GM21529 (cell line): ENCODE measurements around the gene PCDHGB4.
"Not testable (repeated sequence)": the region's sequence is repeated elsewhere in the genome, so short reads cannot be mapped to it uniquely, and the experiment has no call there.

Experiments used
- ATAC-seq: cut with Tn5 transposase; IDR thresholded peaks from one replicate; pipeline ENCODE4 v1.9.1; 2021; ENCODE audit not compliant: unreplicated experiment

The PCDHGB4 gene

GRCh38 chr5:141366016-141366896 is 21.2 kb upstream of the PCDHGB4 start:
- ATAC-seq: no peak

GRCh38 chr5:141369994-141370848 is 17.3 kb upstream of the PCDHGB4 start, which contains the start of gene PCDHGB3:
TSS of gene PCDHGB3 (plus strand) at chr5:141370242. CDS start at chr5:141370395, 153 bp downstream.
- ATAC-seq: peak; percentile 99

GRCh38 chr5:141371572-141372475 is 15.7 kb upstream of the PCDHGB4 start:
- no peak for ATAC-seq

GRCh38 chr5:141373673-141374317 is 13.7 kb upstream of the PCDHGB4 start, which contains the start of gene PCDHGA6:
TSS of gene PCDHGA6 (plus strand) at chr5:141373891. CDS start at chr5:141374084, 193 bp downstream.
- ATAC-seq: no peak

GRCh38 chr5:141374627-141375026 is 12.9 kb upstream of the PCDHGB4 start:
- no peak for ATAC-seq

- not testable (repeated sequence) for ATAC-seq
Measured at GRCh38 chr5:141375444-141376155, 11.9 kb upstream of the PCDHGB4 start.

- ATAC-seq: no peak
Measured at GRCh38 chr5:141382469-141383294, 4.8 kb upstream of the PCDHGB4 start, which contains the start of gene PCDHGA7. TSS of gene PCDHGA7 (plus strand) at chr5:141382742. CDS start at chr5:141382900, 158 bp downstream.

- no peak for ATAC-seq
Measured at GRCh38 chr5:141383345-141383744, 4.2 kb upstream of the PCDHGB4 start.

- ATAC-seq: no peak
Measured at GRCh38 chr5:141384471-141385267, 2.8 kb upstream of the PCDHGB4 start.

- ATAC-seq: no peak
Measured at GRCh38 chr5:141388661-141389060, 1.2 kb downstream of the PCDHGB4 start.

GRCh38 chr5:141389153-141390042 is 1.9 kb downstream of the PCDHGB4 start:
- ATAC-seq: no peak

GRCh38 chr5:141392429-141393198 is 5.1 kb downstream of the PCDHGB4 start, which contains the start of gene PCDHGA8:
TSS of gene PCDHGA8 (plus strand) at chr5:141392633. CDS start at chr5:141392814, 181 bp downstream.
- ATAC-seq: no peak

- no peak for ATAC-seq
Measured at GRCh38 chr5:141393267-141393666, 5.8 kb downstream of the PCDHGB4 start.

- ATAC-seq: not testable (repeated sequence)
Measured at GRCh38 chr5:141394401-141395187, 7.1 kb downstream of the PCDHGB4 start.
